ENCODE results near the gene DDT.
"Not testable (repeated sequence)": the region's sequence is repeated elsewhere in the genome, so short reads cannot be mapped to it uniquely, and the experiment has no call there.

The DDT gene

GRCh38 chr22:23949764-23950163, 24.5 kb downstream of the DDT start:
- not testable (repeated sequence) for DNase-seq

DNA sequence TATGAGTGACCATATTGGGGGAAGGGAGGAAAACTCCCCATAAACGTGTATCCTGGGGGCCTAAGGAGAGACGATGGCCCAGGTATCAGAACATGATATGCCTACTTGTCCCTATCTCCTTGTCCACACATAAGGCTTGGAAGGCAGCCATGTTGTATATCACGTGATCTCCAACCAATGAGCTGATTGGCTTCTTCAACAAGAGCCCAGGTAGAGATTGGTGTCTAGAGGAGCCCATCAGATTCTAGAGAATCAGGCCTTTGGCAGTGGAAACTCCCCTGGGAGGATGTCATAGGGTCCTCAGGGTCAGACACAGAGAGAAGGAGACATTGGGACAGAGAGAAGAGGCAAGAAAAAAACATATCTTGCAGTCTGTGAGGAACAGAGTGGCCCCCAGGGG, 26.9 kb downstream of the DDT start:
- DNase-seq: not testable (repeated sequence)

DNA sequence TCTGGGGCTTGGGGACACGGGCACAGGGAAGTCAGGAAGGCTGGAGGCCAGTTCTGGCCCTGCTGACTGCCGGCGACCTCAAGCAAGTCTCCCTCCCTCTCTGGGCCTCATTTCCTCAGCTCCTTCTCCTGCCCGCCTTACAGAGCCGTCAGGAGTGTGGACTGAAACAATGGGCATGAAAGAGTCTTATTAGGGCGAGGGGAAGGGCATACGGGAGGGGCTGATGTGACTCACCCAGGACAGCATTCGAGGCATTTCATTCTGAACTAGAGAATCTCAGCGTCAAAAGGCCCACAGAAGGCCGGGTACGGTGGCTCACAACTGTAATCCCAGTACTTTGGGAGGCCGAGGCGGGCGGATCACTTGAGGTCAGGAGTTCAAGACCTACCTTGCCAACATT, 34.1 kb downstream of the DDT start:
- DNase-seq: not testable (repeated sequence)

DNA sequence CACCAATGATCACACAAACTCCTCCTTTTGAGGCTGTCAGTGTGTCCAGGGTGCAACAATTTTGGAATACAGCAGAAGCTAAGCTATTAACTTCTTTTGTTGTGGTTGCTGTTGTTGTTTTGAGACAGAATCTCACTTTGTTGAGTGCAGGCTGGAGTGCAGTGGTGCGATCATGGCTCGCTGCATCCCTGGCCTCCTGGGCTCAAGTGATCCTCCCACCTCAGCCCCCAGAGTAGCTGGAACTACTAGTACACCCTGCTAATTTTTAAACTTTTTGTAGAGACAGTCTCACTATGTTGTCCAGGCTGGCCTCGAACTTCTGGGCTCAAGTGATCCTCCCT, 35.3 kb downstream of the DDT start:
- DNase-seq: no peak

GRCh38 chr22:23938328-23939016, 35.8 kb downstream of the DDT start:
- no peak for DNase-seq

DNA sequence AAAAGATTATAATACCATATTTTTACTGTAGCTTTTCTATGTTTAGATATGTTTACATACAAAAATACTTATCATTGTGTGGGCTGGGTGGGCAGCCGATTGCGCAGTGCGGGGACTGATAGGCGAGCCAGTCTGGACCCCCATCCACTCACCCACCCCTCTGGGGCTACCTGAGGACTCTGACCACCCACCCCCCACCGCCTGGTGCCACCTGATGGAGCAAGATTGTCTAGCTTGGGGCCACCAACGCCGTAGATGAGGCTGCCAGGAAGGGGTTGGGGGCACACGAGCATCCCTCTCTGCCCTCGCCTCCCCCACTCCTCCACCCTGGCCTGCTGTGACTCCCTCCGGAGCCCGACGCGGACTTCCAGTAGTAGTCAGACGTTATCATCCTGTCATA, 47.7 kb downstream of the DDT start:
- DNase-seq: no peak

GRCh38 chr22:23925020-23925606, 49.1 kb downstream of the DDT start:
- DNase-seq: no peak

DNA sequence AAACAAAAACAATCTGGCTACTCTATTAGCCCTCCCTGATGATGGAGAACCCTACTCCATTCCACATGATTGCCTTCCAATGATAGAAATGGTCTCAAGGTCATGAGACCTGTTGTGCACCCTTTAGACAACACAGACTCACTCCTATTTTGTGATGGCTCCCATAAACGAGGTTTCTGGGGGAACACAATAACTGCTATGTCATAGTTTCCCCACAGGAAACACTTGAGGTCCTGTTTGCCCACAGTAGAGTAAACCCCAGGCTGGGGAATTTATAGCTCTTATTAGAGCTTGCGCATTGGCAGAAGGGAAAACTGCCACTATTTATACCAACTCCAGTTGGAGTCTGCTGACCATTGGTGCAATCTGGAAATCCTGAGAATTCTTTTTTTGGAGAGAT, 51.3 kb downstream of the DDT start:
- DNase-seq: no peak

DNA sequence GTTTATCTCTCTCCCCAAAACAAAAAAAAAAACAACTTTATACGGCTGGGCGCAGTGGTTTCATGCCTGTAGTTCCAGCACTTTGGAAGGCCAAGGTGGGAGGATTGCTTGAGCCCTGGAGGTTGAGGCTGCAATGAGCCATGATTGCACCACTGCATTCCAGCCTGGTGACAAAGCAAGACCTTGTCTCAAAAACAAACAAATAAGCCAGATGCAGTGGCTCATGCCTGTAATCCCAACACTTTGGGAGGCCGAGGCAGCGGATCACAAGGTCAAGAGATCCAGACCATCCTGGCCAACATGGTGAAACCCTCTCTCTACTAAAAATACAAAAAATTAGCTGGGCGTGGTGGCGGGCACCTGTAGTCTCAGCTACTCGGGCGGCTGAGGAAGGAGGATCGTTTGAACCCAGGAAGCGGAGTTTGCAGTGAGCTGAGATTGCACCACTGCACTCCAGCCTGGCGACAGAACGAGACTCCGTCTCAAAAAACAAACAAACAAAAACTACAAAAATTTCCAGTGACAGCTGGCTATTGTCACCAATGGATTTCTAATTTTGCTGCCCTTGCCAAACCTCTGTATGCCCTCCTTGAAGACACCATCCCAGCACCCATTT, 52.5 kb downstream of the DDT start:
- not testable (repeated sequence) for DNase-seq
